WTC11 (cell line): ENCODE results near the gene STAMBP. TPM values are rescaled to one million over a fixed set of nuclear protein-coding genes. Genes with fewer than 3 reads are reported as not detected.

Experiments used
- ATAC-seq: fragments of 200-7000 bp; cut with Tn5 transposase; 2 replicates; pipeline ENCODE4 v1.10.0; 2021; ENCODE audit warnings: mild to moderate bottlenecking, moderate library complexity
- CTCF ChIA-PET: fragments of 300-600 bp; sonication (Branson Sonifier 250); formaldehyde crosslinking; loops from one replicate; lab custom pipeline; 2021; ENCODE audit warnings: antibody characterized with exemption; lab: Charles Lee
- POLR2A ChIA-PET: fragments of 350-600 bp; sonication (Branson Sonifier 250); formaldehyde crosslinking; loops from one replicate; lab custom pipeline; 2021; ENCODE audit warnings: antibody characterized with exemption; lab: Charles Lee
- DNase-seq: peaks from one replicate; pipeline ENCODE4 v3.0.0; 2021; ENCODE audit warnings: low spot score
- H3K27ac Mint-ChIP-seq: 2 replicates; pipeline ENCODE4 v1.8.0; 2021; ENCODE audit warnings: mixed read lengths
- H3K27me3 Mint-ChIP-seq: 2 replicates; pipeline ENCODE4 v1.8.0; 2021; ENCODE audit warnings: low read depth, mild to moderate bottlenecking, moderate library complexity, mixed read lengths
- H3K36me3 Mint-ChIP-seq: 2 replicates; pipeline ENCODE4 v1.8.0; 2021; ENCODE audit warnings: mixed read lengths
- H3K4me1 Mint-ChIP-seq: 2 replicates; pipeline ENCODE4 v1.8.0; 2022; ENCODE audit warnings: mixed read lengths
- H3K4me3 Mint-ChIP-seq: 2 replicates; pipeline ENCODE4 v1.8.0; 2021; ENCODE audit warnings: mild to moderate bottlenecking, moderate library complexity, mixed read lengths
- H3K9me3 Mint-ChIP-seq: 2 replicates; pipeline ENCODE4 v1.8.0; 2021; ENCODE audit warnings: mixed read lengths
- ATF1 ChIP-seq: sonication (generic); formaldehyde crosslinking; IDR thresholded peaks from 2 replicates; pipeline ENCODE4 v1.8.1; 2023; ENCODE audit warnings: mild to moderate bottlenecking, moderate library complexity, missing genetic modification reagents
- CREM ChIP-seq: sonication (generic); formaldehyde crosslinking; IDR thresholded peaks from 2 replicates; pipeline ENCODE4 v1.8.1; 2022; ENCODE audit warnings: mild to moderate bottlenecking, missing genetic modification reagents, moderate library complexity
- ELF4 ChIP-seq: sonication (generic); formaldehyde crosslinking; IDR thresholded peaks from 2 replicates; pipeline ENCODE4 v1.8.1; 2022; ENCODE audit warnings: low read depth, mild to moderate bottlenecking, moderate library complexity, missing genetic modification reagents
- FOXJ3 ChIP-seq: sonication (generic); formaldehyde crosslinking; IDR thresholded peaks from 2 replicates; pipeline ENCODE4 v1.9.0; 2021; ENCODE audit warnings: missing genetic modification reagents, mild to moderate bottlenecking, borderline replicate concordance
- GTF2I ChIP-seq: fragments of 250-450 bp; sonication (Bioruptor Pico); conservative IDR thresholded peaks from 2 replicates; pipeline ENCODE4 v1.4.0; 2021; ENCODE audit warnings: mild to moderate bottlenecking
- HMGA2 ChIP-seq: fragments of 250-450 bp; sonication (Bioruptor Pico); IDR thresholded peaks from 2 replicates; pipeline ENCODE4 v1.4.0; 2021; ENCODE audit warnings: mild to moderate bottlenecking, moderate library complexity
- NR3C1 ChIP-seq: sonication (generic); formaldehyde crosslinking; conservative IDR thresholded peaks from 2 replicates; pipeline ENCODE4 v1.8.1; 2023; ENCODE audit warnings: low read depth, mild to moderate bottlenecking, missing genetic modification reagents
- OVOL2 ChIP-seq: fragments of 250-450 bp; sonication (Bioruptor Pico); IDR thresholded peaks from 2 replicates; pipeline ENCODE4 v1.9.0; 2021; ENCODE audit warnings: mild to moderate bottlenecking, borderline replicate concordance
- SMAD3 ChIP-seq: sonication (generic); formaldehyde crosslinking; IDR thresholded peaks from 2 replicates; pipeline ENCODE4 v1.8.0; 2022; ENCODE audit warnings: missing genetic modification reagents, mild to moderate bottlenecking, borderline replicate concordance
- SMAD4 ChIP-seq: sonication (generic); formaldehyde crosslinking; IDR thresholded peaks from 2 replicates; pipeline ENCODE4 v1.8.0; 2022; ENCODE audit warnings: mild to moderate bottlenecking, missing genetic modification reagents
- SOX15 ChIP-seq: fragments of 250-450 bp; sonication (Bioruptor Pico); IDR thresholded peaks from 2 replicates; pipeline ENCODE4 v1.9.0; 2021; ENCODE audit warnings: mild to moderate bottlenecking
- TP53 ChIP-seq: sonication (generic); formaldehyde crosslinking; IDR thresholded peaks from 2 replicates; pipeline ENCODE4 v1.8.1; 2023; ENCODE audit warnings: mild to moderate bottlenecking, missing genetic modification reagents
- ZNF121 ChIP-seq: sonication (generic); formaldehyde crosslinking; IDR thresholded peaks from 2 replicates; pipeline ENCODE4 v1.8.0; 2023; ENCODE audit warnings: missing genetic modification reagents
- ZNF263 ChIP-seq: sonication (generic); formaldehyde crosslinking; IDR thresholded peaks from 2 replicates; pipeline ENCODE4 v1.8.1; 2022; ENCODE audit warnings: low read depth, mild to moderate bottlenecking, moderate library complexity, missing genetic modification reagents
- ZNF416 ChIP-seq: fragments of 250-450 bp; sonication (Bioruptor Pico); IDR thresholded peaks from 2 replicates; pipeline ENCODE4 v1.9.0; 2021; ENCODE audit warnings: mild to moderate bottlenecking, inconsistent platforms
- ZNF671 ChIP-seq: fragments of 250-450 bp; sonication (Bioruptor Pico); IDR thresholded peaks from 2 replicates; pipeline ENCODE4 v1.8.0; 2021; ENCODE audit warnings: mild to moderate bottlenecking
- total RNA-seq: library from RNA; stranded (reverse); gene quantifications from 3 replicates; pipeline ENCODE4 v1.2.3, GENCODE V29; 2021
- TF ChIP-seq, protein P1 (sequence below): sonication (generic); formaldehyde crosslinking; IDR thresholded peaks from 2 replicates; pipeline ENCODE4 v1.8.0; 2022; ENCODE audit warnings: mild to moderate bottlenecking, missing genetic modification reagents
- TF ChIP-seq, protein P2 (sequence below): sonication (generic); formaldehyde crosslinking; IDR thresholded peaks from 2 replicates; pipeline ENCODE4 v1.8.1; 2022; ENCODE audit warnings: mild to moderate bottlenecking, moderate library complexity, missing genetic modification reagents
- TF ChIP-seq, protein P3 (sequence below): sonication (generic); formaldehyde crosslinking; conservative IDR thresholded peaks from 2 replicates; pipeline ENCODE4 v1.8.1; 2022; ENCODE audit warnings: mild to moderate bottlenecking, missing genetic modification reagents
- TF ChIP-seq, protein P4 (sequence below): fragments of 250-450 bp; sonication (Bioruptor Pico); IDR thresholded peaks from 2 replicates; pipeline ENCODE4 v1.9.0; 2021; ENCODE audit warnings: mild to moderate bottlenecking, borderline replicate concordance
- TF ChIP-seq, protein P5 (sequence below): fragments of 250-450 bp; sonication (Bioruptor Pico); conservative IDR thresholded peaks from 2 replicates; pipeline ENCODE4 v1.9.0; 2021; ENCODE audit warnings: mild to moderate bottlenecking
- TF ChIP-seq, protein P6 (sequence below): sonication (generic); formaldehyde crosslinking; IDR thresholded peaks from 2 replicates; pipeline ENCODE4 v1.8.0; 2022; ENCODE audit warnings: mild to moderate bottlenecking, missing genetic modification reagents

STAMBP gene
- total RNA-seq, 1 experiment from 2014 or later: 40.9 TPM

DNA sequence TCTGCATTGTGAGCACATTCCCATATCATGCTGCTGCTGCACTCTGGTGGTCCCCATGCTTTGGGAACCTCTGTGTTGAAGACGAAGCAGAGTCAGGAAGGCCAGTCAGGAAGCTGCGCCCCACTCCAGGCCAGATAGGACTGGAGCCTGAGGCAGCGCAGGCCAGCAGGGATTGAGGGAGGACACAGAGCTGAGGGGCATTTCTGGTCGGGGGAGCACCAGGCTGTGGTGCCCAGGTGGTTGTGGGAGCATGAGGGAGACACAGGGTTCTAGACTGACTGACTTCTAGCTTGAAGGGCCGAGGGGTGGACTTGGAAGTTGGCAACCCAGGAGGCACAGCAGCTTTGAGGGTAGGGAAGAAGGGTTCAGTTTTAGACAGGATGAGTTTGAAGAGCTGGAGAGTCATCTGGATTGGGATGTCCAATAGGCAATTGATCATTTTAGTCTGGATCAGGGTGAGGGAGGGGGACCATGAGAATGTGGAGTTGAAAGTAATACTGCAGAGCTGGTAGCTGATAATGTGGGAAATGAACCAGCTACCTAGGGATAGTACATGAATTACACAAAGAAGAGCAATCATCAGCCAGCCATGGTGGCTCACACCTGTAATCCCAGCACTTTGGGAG, 62.6 kb downstream of the STAMBP start (continued):
- TF ChIP-seq, protein P1, sequence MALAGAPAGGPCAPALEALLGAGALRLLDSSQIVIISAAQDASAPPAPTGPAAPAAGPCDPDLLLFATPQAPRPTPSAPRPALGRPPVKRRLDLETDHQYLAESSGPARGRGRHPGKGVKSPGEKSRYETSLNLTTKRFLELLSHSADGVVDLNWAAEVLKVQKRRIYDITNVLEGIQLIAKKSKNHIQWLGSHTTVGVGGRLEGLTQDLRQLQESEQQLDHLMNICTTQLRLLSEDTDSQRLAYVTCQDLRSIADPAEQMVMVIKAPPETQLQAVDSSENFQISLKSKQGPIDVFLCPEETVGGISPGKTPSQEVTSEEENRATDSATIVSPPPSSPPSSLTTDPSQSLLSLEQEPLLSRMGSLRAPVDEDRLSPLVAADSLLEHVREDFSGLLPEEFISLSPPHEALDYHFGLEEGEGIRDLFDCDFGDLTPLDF (CRISPR knock-in tag): no peak
- TF ChIP-seq, protein P2, sequence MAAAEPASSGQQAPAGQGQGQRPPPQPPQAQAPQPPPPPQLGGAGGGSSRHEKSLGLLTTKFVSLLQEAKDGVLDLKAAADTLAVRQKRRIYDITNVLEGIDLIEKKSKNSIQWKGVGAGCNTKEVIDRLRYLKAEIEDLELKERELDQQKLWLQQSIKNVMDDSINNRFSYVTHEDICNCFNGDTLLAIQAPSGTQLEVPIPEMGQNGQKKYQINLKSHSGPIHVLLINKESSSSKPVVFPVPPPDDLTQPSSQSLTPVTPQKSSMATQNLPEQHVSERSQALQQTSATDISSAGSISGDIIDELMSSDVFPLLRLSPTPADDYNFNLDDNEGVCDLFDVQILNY: no peak
- TF ChIP-seq ZNF671 (CRISPR knock-in tag) (no peak), CREM (CRISPR knock-in tag) (no peak)

DNA sequence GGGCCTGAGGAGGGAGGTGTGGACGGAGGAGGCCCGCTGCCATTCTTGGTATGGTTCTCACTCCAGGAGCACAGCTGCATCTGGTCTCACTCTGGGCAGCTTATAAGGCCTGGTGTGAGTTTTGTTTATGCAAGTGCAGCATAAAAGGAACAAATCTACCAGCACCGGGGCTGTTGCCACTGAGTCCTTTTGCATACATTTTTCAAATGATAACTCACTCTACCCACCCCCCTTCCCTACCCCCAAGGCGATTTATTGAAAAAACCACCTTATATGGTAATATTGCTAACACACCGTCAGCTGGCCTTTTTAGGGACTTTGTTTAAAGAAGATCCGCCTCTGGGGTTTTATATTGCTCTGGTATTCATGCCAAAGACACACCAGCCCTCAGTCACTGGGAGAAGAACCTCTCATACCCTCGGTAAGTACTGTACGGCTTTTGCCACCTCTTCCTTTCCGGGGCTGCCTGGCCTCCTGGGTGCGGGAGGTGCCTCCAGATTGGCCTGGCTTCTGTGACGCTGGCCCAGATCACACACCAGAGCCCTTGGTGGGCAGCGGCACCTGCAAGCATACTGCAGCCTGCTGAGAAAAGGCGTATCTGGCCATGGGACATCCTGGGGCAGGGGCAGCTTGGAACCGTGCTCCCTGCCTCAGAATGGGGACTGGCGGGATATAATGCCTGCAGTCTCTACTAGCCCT, 64.0 kb downstream of the STAMBP start, which contains the start of gene ACTG2:
ACTG2 (plus strand) TSS at position 378 of the 699 bp plus-strand sequence. CDS start 8,304 bp downstream, outside the sequence.
- H3K9me3 Mint-ChIP-seq: no peaks in the 10 kb centered on the region
- no peaks in the 10 kb centered on the region for H3K4me1 Mint-ChIP-seq
- no peaks in the 10 kb centered on the region; the same call in 1 of the 2 replicates for H3K27me3 Mint-ChIP-seq
- ChIA-PET CTCF (interaction anchor here (0.8 to 4.3 kb wide), 6 partner anchors 14 to 213 kb away, joined by 3 to 14 read pairs (median 4); no protein-coding TSS in a partner anchor), POLR2A (no interaction called here)
- ATAC-seq (peak; percentile 43), DNase-seq (no peak)
- no peak within 1 kb of the TSS for H3K4me3 Mint-ChIP-seq
- no peaks in the 10 kb centered on the region for H3K36me3 Mint-ChIP-seq
- no peak within 1 kb of the TSS for H3K27ac Mint-ChIP-seq
- TF ChIP-seq, protein P3, sequence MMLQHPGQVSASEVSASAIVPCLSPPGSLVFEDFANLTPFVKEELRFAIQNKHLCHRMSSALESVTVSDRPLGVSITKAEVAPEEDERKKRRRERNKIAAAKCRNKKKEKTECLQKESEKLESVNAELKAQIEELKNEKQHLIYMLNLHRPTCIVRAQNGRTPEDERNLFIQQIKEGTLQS (CRISPR knock-in tag): no peak
- TF ChIP-seq SOX15 (no peak), ZNF121 (CRISPR knock-in tag) (no peak), FOXJ3 (CRISPR knock-in tag) (no peak), TP53 (no peak), SMAD4 (CRISPR knock-in tag) (no peak), GTF2I (CRISPR knock-in tag) (no peak), NR3C1 (CRISPR knock-in tag) (no peak), ATF1 (CRISPR knock-in tag) (no peak), HMGA2 (CRISPR knock-in tag) (no peak), ELF4 (CRISPR knock-in tag) (no peak), ZNF416 (CRISPR knock-in tag) (no peak), OVOL2 (CRISPR knock-in tag) (no peak), SMAD3 (CRISPR knock-in tag) (no peak), ZNF263 (CRISPR knock-in tag) (no peak), ZNF671 (CRISPR knock-in tag) (no peak)
- TF ChIP-seq, protein P1 (CRISPR knock-in tag): no peak
- TF ChIP-seq, protein P4, sequence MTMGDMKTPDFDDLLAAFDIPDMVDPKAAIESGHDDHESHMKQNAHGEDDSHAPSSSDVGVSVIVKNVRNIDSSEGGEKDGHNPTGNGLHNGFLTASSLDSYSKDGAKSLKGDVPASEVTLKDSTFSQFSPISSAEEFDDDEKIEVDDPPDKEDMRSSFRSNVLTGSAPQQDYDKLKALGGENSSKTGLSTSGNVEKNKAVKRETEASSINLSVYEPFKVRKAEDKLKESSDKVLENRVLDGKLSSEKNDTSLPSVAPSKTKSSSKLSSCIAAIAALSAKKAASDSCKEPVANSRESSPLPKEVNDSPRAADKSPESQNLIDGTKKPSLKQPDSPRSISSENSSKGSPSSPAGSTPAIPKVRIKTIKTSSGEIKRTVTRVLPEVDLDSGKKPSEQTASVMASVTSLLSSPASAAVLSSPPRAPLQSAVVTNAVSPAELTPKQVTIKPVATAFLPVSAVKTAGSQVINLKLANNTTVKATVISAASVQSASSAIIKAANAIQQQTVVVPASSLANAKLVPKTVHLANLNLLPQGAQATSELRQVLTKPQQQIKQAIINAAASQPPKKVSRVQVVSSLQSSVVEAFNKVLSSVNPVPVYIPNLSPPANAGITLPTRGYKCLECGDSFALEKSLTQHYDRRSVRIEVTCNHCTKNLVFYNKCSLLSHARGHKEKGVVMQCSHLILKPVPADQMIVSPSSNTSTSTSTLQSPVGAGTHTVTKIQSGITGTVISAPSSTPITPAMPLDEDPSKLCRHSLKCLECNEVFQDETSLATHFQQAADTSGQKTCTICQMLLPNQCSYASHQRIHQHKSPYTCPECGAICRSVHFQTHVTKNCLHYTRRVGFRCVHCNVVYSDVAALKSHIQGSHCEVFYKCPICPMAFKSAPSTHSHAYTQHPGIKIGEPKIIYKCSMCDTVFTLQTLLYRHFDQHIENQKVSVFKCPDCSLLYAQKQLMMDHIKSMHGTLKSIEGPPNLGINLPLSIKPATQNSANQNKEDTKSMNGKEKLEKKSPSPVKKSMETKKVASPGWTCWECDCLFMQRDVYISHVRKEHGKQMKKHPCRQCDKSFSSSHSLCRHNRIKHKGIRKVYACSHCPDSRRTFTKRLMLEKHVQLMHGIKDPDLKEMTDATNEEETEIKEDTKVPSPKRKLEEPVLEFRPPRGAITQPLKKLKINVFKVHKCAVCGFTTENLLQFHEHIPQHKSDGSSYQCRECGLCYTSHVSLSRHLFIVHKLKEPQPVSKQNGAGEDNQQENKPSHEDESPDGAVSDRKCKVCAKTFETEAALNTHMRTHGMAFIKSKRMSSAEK: no peak
- TF ChIP-seq, protein P5, sequence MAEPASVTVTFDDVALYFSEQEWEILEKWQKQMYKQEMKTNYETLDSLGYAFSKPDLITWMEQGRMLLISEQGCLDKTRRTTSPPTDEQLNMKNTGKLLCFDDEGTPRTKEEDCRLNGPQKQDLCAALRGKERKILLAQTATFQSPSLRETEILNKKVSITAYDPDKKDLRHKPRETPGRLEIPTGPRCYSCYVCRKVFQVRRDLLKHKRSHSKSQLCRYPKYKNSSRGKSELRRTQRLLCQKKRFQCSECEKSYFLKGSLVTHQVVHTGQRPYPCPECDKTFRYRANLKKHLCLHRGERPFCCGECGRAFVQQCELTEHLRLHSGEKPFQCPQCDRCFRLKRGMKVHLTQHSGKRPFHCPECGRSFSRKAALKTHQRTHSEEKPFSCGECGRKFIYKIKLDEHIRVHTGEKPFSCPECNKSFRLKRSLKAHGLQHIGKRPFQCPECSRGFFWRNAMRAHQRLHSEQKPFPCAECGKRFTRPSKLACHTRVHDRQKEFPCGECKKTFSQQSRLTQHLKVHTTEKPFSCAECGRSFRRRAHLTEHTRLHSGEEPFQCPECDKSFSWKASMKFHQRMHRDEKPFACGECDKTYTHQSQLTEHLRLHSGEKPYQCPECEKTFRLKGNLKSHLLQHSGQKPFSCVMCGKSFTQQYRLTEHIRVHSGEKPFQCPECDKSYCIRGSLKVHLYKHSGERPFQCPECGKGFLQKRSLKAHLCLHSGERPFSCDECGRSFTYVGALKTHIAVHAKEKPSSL (CRISPR knock-in tag): no peak
- TF ChIP-seq, protein P6, sequence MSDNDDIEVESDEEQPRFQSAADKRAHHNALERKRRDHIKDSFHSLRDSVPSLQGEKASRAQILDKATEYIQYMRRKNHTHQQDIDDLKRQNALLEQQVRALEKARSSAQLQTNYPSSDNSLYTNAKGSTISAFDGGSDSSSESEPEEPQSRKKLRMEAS (CRISPR knock-in tag): no peak
